Activated CD8-positive, alpha-beta T cell treated with anti-CD3 and anti-CD28 coated beads for 36 hours (primary cell): Measurements from ENCODE around the gene LSM4. TPM values are rescaled to one million over a fixed set of nuclear protein-coding genes. Genes with fewer than 3 reads are reported as not detected.

Source experiments
- ATAC-seq: fragments of 200-7000 bp; cut with Tn5 transposase; one replicate; pipeline ENCODE4 v1.10.0; 2021; ENCODE audit warnings: mild to moderate bottlenecking, moderate library complexity
- CTCF ChIA-PET: fragments of 350-600 bp; sonication (Branson Sonifier 250); formaldehyde crosslinking; loops from one replicate; lab custom pipeline; 2021; ENCODE audit warnings: antibody characterized with exemption; lab: Charles Lee
- POLR2A ChIA-PET: fragments of 350-600 bp; sonication (Branson Sonifier 250); formaldehyde crosslinking; loops from one replicate; lab custom pipeline; 2021; ENCODE audit warnings: antibody characterized with exemption; lab: Charles Lee
- DNase-seq: peaks from one replicate; pipeline ENCODE4 v3.0.0-alpha.2; 2020
- H3K27ac Mint-ChIP-seq: one replicate; pipeline ENCODE4 v1.8.0; 2021; ENCODE audit warnings: mild to moderate bottlenecking, mixed read lengths
- H3K27me3 Mint-ChIP-seq: one replicate; pipeline ENCODE4 v1.8.0; 2021; ENCODE audit warnings: mixed read lengths
- H3K36me3 Mint-ChIP-seq: one replicate; pipeline ENCODE4 v1.8.0; 2021; ENCODE audit warnings: low read depth, mixed read lengths
- H3K4me1 Mint-ChIP-seq: one replicate; pipeline ENCODE4 v1.8.0; 2021; ENCODE audit warnings: low read depth, mixed read lengths
- H3K4me3 Mint-ChIP-seq: one replicate; pipeline ENCODE4 v1.8.0; 2021; ENCODE audit warnings: mild to moderate bottlenecking, moderate library complexity, mixed read lengths
- H3K9me3 Mint-ChIP-seq: one replicate; pipeline ENCODE4 v1.8.0; 2021; ENCODE audit warnings: mixed read lengths
- intact Hi-C: fragments of 100-400 bp; cut with micrococcal nuclease; formaldehyde crosslinking; loops from one replicate; pipeline ENCODE4 v1.10.0; 2022
- total RNA-seq, 2 experiments: library from RNA; stranded (reverse); gene quantifications; one replicate each; pipeline ENCODE4 v1.2.3, GENCODE V29; 2021
- TF ChIP-seq, protein P1 (sequence below): fragments of 200-600 bp; IDR thresholded peaks from one replicate; pipeline ENCODE4 v1.8.0; 2022; ENCODE audit warnings: antibody characterized with exemption, mild to moderate bottlenecking

LSM4 gene
- total RNA-seq, 2 experiments from 2014 or later = 426 to 433 TPM

DNA sequence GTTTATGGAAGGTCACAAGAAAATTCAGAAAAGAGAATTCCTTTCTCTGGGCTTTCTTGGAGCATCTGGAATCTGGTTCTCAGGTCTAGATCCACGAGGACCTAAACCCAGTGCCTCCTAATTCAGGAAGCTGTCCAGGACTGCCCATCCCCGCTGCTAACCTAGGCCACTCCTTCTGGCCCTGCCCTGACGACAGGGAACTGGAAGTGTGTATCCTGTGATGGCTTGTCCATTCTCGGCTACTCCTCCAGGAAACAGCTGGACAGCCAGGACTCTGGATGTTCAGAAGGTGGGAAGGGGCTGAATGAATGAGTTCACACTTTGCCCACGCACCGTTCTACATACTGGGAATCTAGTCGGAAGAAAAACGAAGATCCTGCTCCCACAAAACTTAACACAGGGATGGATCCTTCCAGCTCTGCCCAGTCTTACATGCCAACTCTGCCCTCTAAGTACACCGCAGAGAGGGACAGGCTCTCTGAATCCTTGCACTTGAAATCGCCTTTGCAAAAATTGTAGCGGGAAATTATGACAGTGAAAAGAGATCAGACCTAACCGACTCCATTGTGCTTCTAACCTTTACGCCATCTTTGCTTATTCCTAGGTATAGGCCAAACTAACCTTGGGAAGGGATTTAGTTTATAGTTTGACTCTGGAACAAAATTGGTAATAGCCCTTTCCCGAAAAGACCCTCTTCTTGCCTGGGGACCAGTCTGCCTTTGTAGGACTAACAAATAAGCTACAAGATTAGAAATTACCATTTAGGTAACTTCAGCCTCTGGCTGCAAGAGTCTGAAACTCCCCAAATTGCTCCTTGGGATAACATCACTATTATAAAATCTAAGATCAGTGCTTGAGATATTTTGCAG, 1.8 kb downstream of the LSM4 start:
- POLR2A ChIA-PET = interaction anchor here (0.9 to 23.1 kb wide), 11 partner anchors 8 to 128 kb away, joined by 3 to 592 read pairs (median 8); partner anchors contain the start of genes JUND and MPV17L2
- peaks cover 51% of the 10 kb centered on the region for H3K36me3 Mint-ChIP-seq
- H3K27ac Mint-ChIP-seq = peak overlapping the region; percentile 91
- H3K27me3 Mint-ChIP-seq = no peaks in the 10 kb centered on the region
- intact Hi-C loops = no loop called here
- peaks cover 58% of the 10 kb centered on the region for H3K4me1 Mint-ChIP-seq
- ATAC-seq = no peak
- TF ChIP-seq, protein P1, sequence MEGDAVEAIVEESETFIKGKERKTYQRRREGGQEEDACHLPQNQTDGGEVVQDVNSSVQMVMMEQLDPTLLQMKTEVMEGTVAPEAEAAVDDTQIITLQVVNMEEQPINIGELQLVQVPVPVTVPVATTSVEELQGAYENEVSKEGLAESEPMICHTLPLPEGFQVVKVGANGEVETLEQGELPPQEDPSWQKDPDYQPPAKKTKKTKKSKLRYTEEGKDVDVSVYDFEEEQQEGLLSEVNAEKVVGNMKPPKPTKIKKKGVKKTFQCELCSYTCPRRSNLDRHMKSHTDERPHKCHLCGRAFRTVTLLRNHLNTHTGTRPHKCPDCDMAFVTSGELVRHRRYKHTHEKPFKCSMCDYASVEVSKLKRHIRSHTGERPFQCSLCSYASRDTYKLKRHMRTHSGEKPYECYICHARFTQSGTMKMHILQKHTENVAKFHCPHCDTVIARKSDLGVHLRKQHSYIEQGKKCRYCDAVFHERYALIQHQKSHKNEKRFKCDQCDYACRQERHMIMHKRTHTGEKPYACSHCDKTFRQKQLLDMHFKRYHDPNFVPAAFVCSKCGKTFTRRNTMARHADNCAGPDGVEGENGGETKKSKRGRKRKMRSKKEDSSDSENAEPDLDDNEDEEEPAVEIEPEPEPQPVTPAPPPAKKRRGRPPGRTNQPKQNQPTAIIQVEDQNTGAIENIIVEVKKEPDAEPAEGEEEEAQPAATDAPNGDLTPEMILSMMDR = no peak
- CTCF ChIA-PET = interaction anchor here (0.9 to 11.0 kb wide), 15 partner anchors 13 to 116 kb away, joined by 3 to 330 read pairs (median 5); partner anchors contain the start of genes IQCN and JUND
- peak overlapping the region; percentile 85 for H3K4me3 Mint-ChIP-seq
- H3K9me3 Mint-ChIP-seq = no peaks in the 10 kb centered on the region
- DNase-seq = no peak

DNA sequence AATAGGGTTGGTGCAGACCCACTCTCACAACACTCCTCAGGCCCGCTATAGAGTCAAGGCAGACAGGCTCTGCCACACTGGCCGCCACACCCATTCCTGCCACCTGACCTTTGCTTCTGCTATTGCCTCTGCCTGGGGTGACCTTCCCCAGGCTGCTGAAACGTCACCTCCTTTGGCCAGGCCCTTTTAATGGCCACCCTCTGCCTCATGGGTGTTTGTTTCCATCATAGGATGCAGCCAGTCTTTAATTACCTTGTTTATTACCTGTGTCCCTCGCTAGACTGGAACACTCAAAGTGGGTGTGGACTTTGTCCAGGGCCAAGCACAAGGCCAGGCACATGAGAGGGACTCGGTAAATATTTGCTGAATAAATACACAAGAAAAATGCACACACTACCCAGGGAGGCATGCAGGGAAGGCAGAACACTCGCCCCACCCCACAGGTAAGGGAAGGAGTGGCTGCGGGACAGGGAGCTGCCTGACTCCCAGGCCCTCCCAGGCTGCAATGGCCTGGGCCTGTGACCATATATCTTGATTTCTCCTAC, 3.2 kb downstream of the LSM4 start:
- TF ChIP-seq, protein P1 = no peak
- ChIA-PET CTCF (interaction anchor here (0.9 to 11.0 kb wide), 5 partner anchors 9 to 69 kb away, joined by 3 to 330 read pairs (median 13); partner anchors contain the start of gene JUND), POLR2A (interaction anchor here (1.2 to 23.1 kb wide), 4 partner anchors 10 to 41 kb away, joined by 5 to 592 read pairs (median 66); partner anchors contain the start of gene JUND)
- Mint-ChIP-seq H3K27ac (peak overlapping the region; percentile 91), H3K4me3 (peak overlapping the region; percentile 85), H3K36me3 (peaks cover 54% of the 10 kb centered on the region), H3K27me3 (no peaks in the 10 kb centered on the region), H3K9me3 (no peaks in the 10 kb centered on the region), H3K4me1 (peaks cover 63% of the 10 kb centered on the region)
- ATAC-seq = no peak
- no peak for DNase-seq
- intact Hi-C loops = no loop called here

DNA sequence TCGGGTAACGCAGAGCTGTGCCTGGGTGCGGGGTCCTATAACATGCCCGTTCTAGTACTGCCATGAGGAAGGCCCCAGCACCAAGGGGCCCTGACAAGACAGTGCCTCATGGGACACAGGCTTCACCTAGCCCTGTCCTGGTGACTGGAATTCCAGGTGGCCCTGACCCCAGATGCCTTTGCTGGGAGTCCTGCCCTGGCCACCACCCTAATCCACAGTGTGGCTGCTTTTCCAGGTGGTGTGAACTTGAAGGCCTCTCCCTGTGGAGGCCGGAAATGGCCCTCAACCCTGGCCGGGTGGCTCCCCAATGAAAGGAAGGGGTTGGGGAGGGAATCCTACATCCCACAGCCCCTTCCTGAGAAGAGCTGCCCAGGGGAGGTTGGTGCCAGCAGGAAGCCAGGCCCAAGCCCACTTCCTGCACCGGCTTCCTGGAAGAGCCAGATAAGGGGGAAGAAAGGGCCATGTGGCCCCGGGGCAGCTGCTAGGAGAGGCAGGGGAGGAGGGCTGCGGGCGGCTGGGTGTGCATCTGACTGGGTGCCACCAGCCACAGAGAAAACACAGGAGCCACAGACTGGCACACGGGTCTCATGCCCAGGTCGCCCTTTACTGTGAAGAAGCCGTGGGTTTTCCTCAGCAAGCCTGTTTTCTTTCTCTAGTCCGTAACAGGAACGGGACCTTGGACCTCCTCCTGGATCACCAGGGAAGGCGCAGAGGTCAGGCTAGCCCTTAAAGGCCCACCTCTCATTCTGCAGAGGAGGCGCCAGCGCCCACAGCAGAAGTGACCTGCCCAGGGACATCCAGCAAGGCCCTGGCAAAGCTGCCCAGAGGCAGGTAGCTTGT, 4.7 kb downstream of the LSM4 start:
- peaks cover 66% of the 10 kb centered on the region for H3K36me3 Mint-ChIP-seq
- ATAC-seq = peak; percentile 55
- peaks cover 57% of the 10 kb centered on the region for H3K4me1 Mint-ChIP-seq
- TF ChIP-seq, protein P1 = no peak
- POLR2A ChIA-PET = interaction anchor here (0.6 to 23.1 kb wide), 9 partner anchors 13 to 130 kb away, joined by 3 to 592 read pairs (median 3); partner anchors contain the start of gene JUND
- H3K4me3 Mint-ChIP-seq = peak overlapping the region; percentile 85
- H3K27me3 Mint-ChIP-seq = no peaks in the 10 kb centered on the region
- DNase-seq = peak; percentile 68
- no peaks in the 10 kb centered on the region for H3K9me3 Mint-ChIP-seq
- H3K27ac Mint-ChIP-seq = peak overlapping the region; percentile 91
- CTCF ChIA-PET = interaction anchor here (0.9 to 11.0 kb wide), 8 partner anchors 10 to 94 kb away, joined by 3 to 330 read pairs (median 6); partner anchors contain the start of gene JUND
- intact Hi-C loops = no loop called here

DNA sequence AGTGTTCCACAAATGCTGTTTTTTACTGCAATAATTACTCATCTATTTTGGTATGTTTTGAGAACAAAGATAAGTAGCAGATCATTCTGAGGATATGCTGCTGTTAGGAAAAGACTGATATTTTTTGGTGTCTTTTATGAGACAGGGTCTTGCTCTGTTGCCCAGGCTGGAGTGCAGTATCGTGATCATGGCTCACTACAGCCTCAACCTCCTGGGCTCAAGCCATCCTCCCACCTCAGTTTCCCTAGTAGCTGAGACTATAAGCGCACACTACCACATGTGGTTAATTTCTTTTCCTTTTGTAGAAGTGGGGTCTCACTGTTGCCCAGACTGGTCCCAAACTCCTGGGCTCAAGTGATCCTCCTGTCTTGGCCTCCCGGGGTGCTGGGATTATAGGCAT, 9.5 kb downstream of the LSM4 start:
- ATAC-seq = no peak
- Mint-ChIP-seq H3K9me3 (no peaks in the 10 kb centered on the region), H3K27me3 (no peaks in the 10 kb centered on the region), H3K4me3 (no peak overlapping the region), H3K36me3 (peaks cover 43% of the 10 kb centered on the region), H3K27ac (peak overlapping the region; percentile 38), H3K4me1 (peaks cover 33% of the 10 kb centered on the region)
- DNase-seq = no peak
- CTCF ChIA-PET = interaction anchor here (1.0 to 11.0 kb wide), 2 partner anchors 9 to 34 kb away, joined by 3 to 330 read pairs; partner anchors contain the start of genes JUND and LSM4
- TF ChIP-seq, protein P1 = no peak
- POLR2A ChIA-PET = interaction anchor here (1.3 to 23.1 kb wide), 3 partner anchors 8 to 40 kb away, joined by 4 to 592 read pairs (median 20); partner anchors contain the start of genes JUND and LSM4
- intact Hi-C loops = no loop called here
